Measurements from ENCODE around the gene VPS54.

GRCh38 chr2:63899639-63900038, 119.6 kb downstream of the VPS54 start:
- no peak for TF ChIP-seq CTCF (IDR thresholded peaks at IDR 0.05; ENCODE audit: insufficient read depth, low read length)
- TF ChIP-seq POLR2AphosphoS5 (IDR thresholded peaks at IDR 0.05; ENCODE audit: low read depth): no peak
- TF ChIP-seq GABPA (IDR thresholded peaks at IDR 0.05; ENCODE audit: low read depth): no peak
- no peak for TF ChIP-seq SPI1 (IDR thresholded peaks at IDR 0.05; ENCODE audit: borderline replicate concordance, low read depth)
- no peak for TF ChIP-seq REST (IDR thresholded peaks at IDR 0.05; ENCODE audit: insufficient replicate concordance, low read depth)

Data from HL-60 (cell line).